B cell (primary cell): ENCODE measurements around the gene TMEM151A. TPM values are rescaled to one million over a fixed set of nuclear protein-coding genes. Genes with fewer than 3 reads are reported as not detected.

Source experiments
- ATAC-seq: fragments of 200-7000 bp; cut with Tn5 transposase; one replicate; pipeline ENCODE4 v1.10.0; 2021; ENCODE audit warnings: low read depth, mild to moderate bottlenecking, moderate number of reproducible peaks, moderate library complexity
- CTCF ChIA-PET: fragments of 350-600 bp; sonication (Branson Sonifier 250); formaldehyde crosslinking; loops from one replicate; lab custom pipeline; 2021; ENCODE audit warnings: antibody characterized with exemption, inconsistent platforms; lab: Charles Lee
- POLR2A ChIA-PET: fragments of 350-600 bp; sonication (Branson Sonifier 250); formaldehyde crosslinking; loops from one replicate; lab custom pipeline; 2021; ENCODE audit warnings: antibody characterized with exemption; lab: Charles Lee
- DNase-seq: peaks from one replicate; pipeline ENCODE4 v3.0.0; 2013
- H2AFZ ChIP-seq: 2 replicates; pipeline ENCODE4 v1.6.1; 2012; ENCODE audit warnings: mild to moderate bottlenecking, low read depth, low read length; ENCODE audit not compliant: insufficient read depth, poor library complexity, severe bottlenecking
- H3K27ac ChIP-seq, 2 donors: 1 replicate in 1 of 2; 2 replicates in 1 of 2; pipeline ENCODE4 v1.5.1; 2012 to 2013; ENCODE audit warnings: low read length in 2 of 2, mild to moderate bottlenecking in 2 of 2, moderate library complexity in 1 of 2
- H3K27me3 ChIP-seq, 4 experiments: fragments of 200-600 bp in 1 of 4; sonication (generic) in 1 of 4; replicated peaks in 1 of 4; 1 replicate in 2 of 4; 2 replicates in 2 of 4; pipeline versions ENCODE4 v1.6.1 to v1.7.0; 2013 to 2016; ENCODE audit warnings: low read length in 3 of 4, mild to moderate bottlenecking in 2 of 4, mixed read lengths in 1 of 4, moderate library complexity in 1 of 4; ENCODE audit not compliant: insufficient read depth in 4 of 4, control insufficient read depth in 3 of 4; ENCODE audit errors: control extremely low read depth in 1 of 4
- H3K36me3 ChIP-seq, 2 experiments: replicated peaks in 1 of 2; 1 replicate in 1 of 2; 2 replicates in 1 of 2; pipeline versions ENCODE4 v1.6.1 to v1.7.1; 2013; ENCODE audit warnings: low read length in 1 of 2; ENCODE audit not compliant: insufficient read depth in 2 of 2, control insufficient read depth in 1 of 2; ENCODE audit errors: control extremely low read depth in 1 of 2, extremely low read depth in 1 of 2
- H3K4me1 ChIP-seq, 2 donors: fragments of 200-600 bp in 1 of 2; sonication (generic) in 1 of 2; 1 replicate in 1 of 2; 2 replicates in 1 of 2; pipeline versions ENCODE4 v1.5.1 to v1.6.1; 2013 to 2017; ENCODE audit warnings: low read length in 2 of 2; ENCODE audit not compliant: control insufficient read depth in 2 of 2, insufficient read depth in 2 of 2
- H3K4me2 ChIP-seq: replicated peaks from 2 replicates; pipeline ENCODE3; 2012; ENCODE audit warnings: mild to moderate bottlenecking, low read depth, low read length; ENCODE audit not compliant: poor library complexity, severe bottlenecking
- H3K4me3 ChIP-seq, 5 experiments: fragments of 200-600 bp in 1 of 5; sonication (generic) in 1 of 5; 1 replicate in 3 of 5; 2 replicates in 2 of 5; pipeline versions ENCODE4 v1.5.1 to v1.7.0; 2011 to 2016; ENCODE audit warnings: low read length in 4 of 5, mild to moderate bottlenecking in 4 of 5, low read depth in 2 of 5, control low read depth in 1 of 5, moderate library complexity in 1 of 5; ENCODE audit not compliant: insufficient read depth in 1 of 5; ENCODE audit errors: control extremely low read depth in 1 of 5, extremely low read depth in 1 of 5
- H3K79me2 ChIP-seq: fragments of 200-600 bp; sonication (generic); one replicate; pipeline ENCODE4 v1.6.0; 2016; ENCODE audit warnings: low read length; ENCODE audit not compliant: control insufficient read depth, insufficient read depth
- H3K9ac ChIP-seq: fragments of 200-600 bp; sonication (generic); 2 replicates; pipeline ENCODE4 v1.6.1; 2017; ENCODE audit warnings: mild to moderate bottlenecking, low read length, moderate library complexity
- H3K9me3 ChIP-seq, 3 donors: one replicate each; pipeline versions ENCODE4 v1.6.1 to v1.7.1; 2013; ENCODE audit warnings: low read length in 2 of 3; ENCODE audit not compliant: control insufficient read depth in 2 of 3, insufficient read depth in 1 of 3; ENCODE audit errors: control extremely low read depth in 1 of 3
- H4K20me1 ChIP-seq: 2 replicates; pipeline ENCODE4 v1.6.0; 2012; ENCODE audit warnings: mild to moderate bottlenecking, low read length; ENCODE audit not compliant: insufficient read depth, control insufficient read depth, poor library complexity, severe bottlenecking
- H3K27ac Mint-ChIP-seq: one replicate; pipeline ENCODE4 v1.8.0; 2021; ENCODE audit warnings: mixed read lengths
- H3K27me3 Mint-ChIP-seq: one replicate; pipeline ENCODE4 v1.8.0; 2021; ENCODE audit warnings: mixed read lengths
- H3K4me1 Mint-ChIP-seq: one replicate; pipeline ENCODE4 v1.8.0; 2021; ENCODE audit warnings: mixed read lengths
- H3K4me3 Mint-ChIP-seq: one replicate; pipeline ENCODE4 v1.8.0; 2021; ENCODE audit warnings: mixed read lengths
- H3K9me3 Mint-ChIP-seq: one replicate; pipeline ENCODE4 v1.8.0; 2022; ENCODE audit warnings: mixed read lengths; ENCODE audit not compliant: insufficient read depth
- EZH2 ChIP-seq: IDR thresholded peaks from 2 replicates; pipeline ENCODE4 v1.6.1; 2012; ENCODE audit warnings: borderline replicate concordance, low read depth, mild to moderate bottlenecking, moderate library complexity, low read length; ENCODE audit not compliant: insufficient read depth, poor library complexity, severe bottlenecking
- WGBS: methylation state at CpG from one replicate; pipeline ENCODE4 v1.1.5; 2013; ENCODE audit warnings: missing lambda C conversion rate; ENCODE audit not compliant: insufficient coverage; 5-methylcytosine and 5-hydroxymethylcytosine counted together
- intact Hi-C: fragments of 100-400 bp; cut with micrococcal nuclease; formaldehyde crosslinking; loops from one replicate; pipeline ENCODE4 v1.10.0; 2022
- polyA plus RNA-seq: library from polyadenylated mRNA; depleted of rRNA; stranded (reverse); fragments of >200 nt; gene quantifications from 2 replicates; pipeline ENCODE4 v1.2.3, GENCODE V29; 2012
- total RNA-seq, 2 donors: library from RNA; stranded (reverse); fragments of 120-200 nt in 1 of 2; gene quantifications; 1 replicate in 1 of 2; 2 replicates in 1 of 2; pipeline versions ENCODE4 v1.2.3 to v1.2.4, GENCODE V29; 2013 to 2022
- TF ChIP-seq, protein P1 (sequence below): fragments of 200-600 bp; IDR thresholded peaks from one replicate; pipeline ENCODE4 v1.8.0; 2022; ENCODE audit warnings: antibody characterized with exemption, mild to moderate bottlenecking

Gene TMEM151A
- total and polyA plus RNA-seq, 2 donors (not counting 1 experiment from before 2014, with no cell fraction given) = 0.17 to 1.1 TPM

DNA sequence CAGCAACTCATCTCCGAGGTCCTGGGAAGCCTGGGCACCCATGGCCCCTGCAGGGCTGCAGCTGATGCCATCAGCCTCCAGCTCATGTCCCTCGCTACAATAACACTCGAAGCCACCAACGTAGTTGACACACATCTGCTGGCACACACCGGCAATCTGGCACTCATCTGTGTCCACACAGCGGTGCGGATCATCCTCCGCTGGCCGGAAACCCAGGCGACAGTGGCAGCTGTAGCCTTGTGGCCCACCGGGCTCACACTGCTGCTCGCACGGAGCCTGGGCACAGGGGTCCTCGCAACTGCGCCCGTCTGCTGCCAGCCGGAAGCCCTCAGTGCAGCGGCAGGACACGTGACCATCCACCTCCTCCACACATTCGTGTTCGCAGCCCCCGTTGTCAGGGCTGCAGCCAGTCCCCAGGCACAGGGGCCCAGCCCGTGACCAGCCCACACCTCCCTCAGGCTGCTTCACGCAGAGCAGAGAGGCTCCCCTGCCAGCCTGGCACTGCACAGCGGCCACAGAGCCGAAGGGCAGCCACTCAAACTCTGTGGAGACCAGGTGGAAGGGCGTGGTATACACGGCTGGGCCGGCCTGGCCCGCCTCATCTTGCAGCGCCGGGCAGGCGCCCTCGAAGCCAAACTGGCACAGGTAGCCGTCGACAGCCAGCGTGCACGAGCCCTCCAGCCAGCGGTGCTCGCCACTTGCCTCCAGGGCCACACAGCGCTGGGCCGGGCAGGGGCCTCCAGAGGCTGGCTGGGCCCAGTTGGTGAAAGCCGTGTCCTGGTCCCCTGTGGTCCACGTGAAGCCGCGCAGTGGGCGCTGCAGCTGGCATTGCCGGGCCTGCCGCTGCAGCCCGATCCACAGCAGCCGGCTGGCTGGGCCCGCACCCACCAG is 24.5 kb downstream of the TMEM151A start:
- DNase-seq = no peak
- Histone ChIP-seq H3K4me1 (peaks cover 35 to 46% of the 10 kb centered on the region in 2 donors), H2AFZ (peak overlapping the region; percentile 50), H3K9ac (no peak overlapping the region), H3K27ac (no peak overlapping the region), H3K79me2 (no peaks in the 10 kb centered on the region), H3K4me2 (peak overlapping the region; percentile 77), H3K27me3 (no peaks in the 10 kb centered on the region), H3K36me3 (no peaks in the 10 kb centered on the region), H3K4me3 (no peak overlapping the region), H3K9me3 (no peaks in the 10 kb centered on the region), H4K20me1 (no peaks in the 10 kb centered on the region)
- H3K27ac Mint-ChIP-seq = peak overlapping the region; percentile 75
- H3K4me3 Mint-ChIP-seq = peak overlapping the region; percentile 54
- ChIA-PET CTCF (interaction anchor here (2.0 kb wide), 1 partner anchor 28 kb away, joined by 6 read pairs; no protein-coding TSS in a partner anchor), POLR2A (interaction anchor here (0.6 to 0.8 kb wide), 5 partner anchors 29 to 441 kb away, joined by 3 to 7 read pairs (median 4); no protein-coding TSS in a partner anchor)
- TF ChIP-seq, protein P1, sequence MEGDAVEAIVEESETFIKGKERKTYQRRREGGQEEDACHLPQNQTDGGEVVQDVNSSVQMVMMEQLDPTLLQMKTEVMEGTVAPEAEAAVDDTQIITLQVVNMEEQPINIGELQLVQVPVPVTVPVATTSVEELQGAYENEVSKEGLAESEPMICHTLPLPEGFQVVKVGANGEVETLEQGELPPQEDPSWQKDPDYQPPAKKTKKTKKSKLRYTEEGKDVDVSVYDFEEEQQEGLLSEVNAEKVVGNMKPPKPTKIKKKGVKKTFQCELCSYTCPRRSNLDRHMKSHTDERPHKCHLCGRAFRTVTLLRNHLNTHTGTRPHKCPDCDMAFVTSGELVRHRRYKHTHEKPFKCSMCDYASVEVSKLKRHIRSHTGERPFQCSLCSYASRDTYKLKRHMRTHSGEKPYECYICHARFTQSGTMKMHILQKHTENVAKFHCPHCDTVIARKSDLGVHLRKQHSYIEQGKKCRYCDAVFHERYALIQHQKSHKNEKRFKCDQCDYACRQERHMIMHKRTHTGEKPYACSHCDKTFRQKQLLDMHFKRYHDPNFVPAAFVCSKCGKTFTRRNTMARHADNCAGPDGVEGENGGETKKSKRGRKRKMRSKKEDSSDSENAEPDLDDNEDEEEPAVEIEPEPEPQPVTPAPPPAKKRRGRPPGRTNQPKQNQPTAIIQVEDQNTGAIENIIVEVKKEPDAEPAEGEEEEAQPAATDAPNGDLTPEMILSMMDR = no peak
- TF ChIP-seq EZH2 = no peak
- ATAC-seq = no peak
- no peaks in the 10 kb centered on the region for H3K27me3 Mint-ChIP-seq
- peaks cover 53% of the 10 kb centered on the region for H3K4me1 Mint-ChIP-seq
- no peaks in the 10 kb centered on the region for H3K9me3 Mint-ChIP-seq
- whole genome bisulfite sequencing = 92% methylated on average over 52 of the region's 52 CpGs
- intact Hi-C loops = no loop called here
